Glutamatergic neuron (in vitro differentiated cells): Measurements from ENCODE around the gene ZNF385C. TPM values are rescaled to one million over a fixed set of nuclear protein-coding genes. Genes with fewer than 3 reads are reported as not detected.

ENCODE experiments used
- DNase-seq: peaks from one replicate; pipeline ENCODE4 v3.0.0; 2022
- H3K27ac Mint-ChIP-seq: one replicate; pipeline ENCODE4 v1.8.0; 2020; ENCODE audit warnings: mild to moderate bottlenecking, mixed read lengths, inconsistent platforms; ENCODE audit not compliant: unreplicated experiment
- H3K27me3 Mint-ChIP-seq: one replicate; pipeline ENCODE4 v1.8.0; 2020; ENCODE audit warnings: mild to moderate bottlenecking, moderate library complexity, mixed read lengths, inconsistent platforms; ENCODE audit not compliant: unreplicated experiment
- H3K36me3 Mint-ChIP-seq: one replicate; pipeline ENCODE4 v1.8.0; 2020; ENCODE audit warnings: mild to moderate bottlenecking, mixed read lengths, inconsistent platforms; ENCODE audit not compliant: unreplicated experiment
- H3K4me1 Mint-ChIP-seq: one replicate; pipeline ENCODE4 v1.8.0; 2020; ENCODE audit warnings: mild to moderate bottlenecking, low read depth, mixed read lengths, inconsistent platforms; ENCODE audit not compliant: unreplicated experiment
- H3K4me3 Mint-ChIP-seq: one replicate; pipeline ENCODE4 v1.8.0; 2020; ENCODE audit warnings: mild to moderate bottlenecking, mixed read lengths, inconsistent platforms; ENCODE audit not compliant: unreplicated experiment
- H3K9me3 Mint-ChIP-seq: one replicate; pipeline ENCODE4 v1.8.0; 2020; ENCODE audit warnings: mild to moderate bottlenecking, moderate library complexity, mixed read lengths, inconsistent platforms; ENCODE audit not compliant: unreplicated experiment
- total RNA-seq: library from RNA; stranded (reverse); fragmentation: NEBNext Ultra II Directional; extraction: Animal tissue kit (Norgen Biotek cat#: 25700); gene quantifications from one replicate; pipeline ENCODE4 v1.2.1, GENCODE V29; 2021; ENCODE audit not compliant: unreplicated experiment
- TF ChIP-seq, protein P1 (sequence below): fragments of 200-600 bp; sonication (generic); IDR thresholded peaks from one replicate; pipeline ENCODE4 v1.5.0; 2021; ENCODE audit not compliant: partially characterized antibody, unreplicated experiment

ZNF385C gene
- total RNA-seq, 1 donor from 2014 or later = 1.5 TPM

DNA sequence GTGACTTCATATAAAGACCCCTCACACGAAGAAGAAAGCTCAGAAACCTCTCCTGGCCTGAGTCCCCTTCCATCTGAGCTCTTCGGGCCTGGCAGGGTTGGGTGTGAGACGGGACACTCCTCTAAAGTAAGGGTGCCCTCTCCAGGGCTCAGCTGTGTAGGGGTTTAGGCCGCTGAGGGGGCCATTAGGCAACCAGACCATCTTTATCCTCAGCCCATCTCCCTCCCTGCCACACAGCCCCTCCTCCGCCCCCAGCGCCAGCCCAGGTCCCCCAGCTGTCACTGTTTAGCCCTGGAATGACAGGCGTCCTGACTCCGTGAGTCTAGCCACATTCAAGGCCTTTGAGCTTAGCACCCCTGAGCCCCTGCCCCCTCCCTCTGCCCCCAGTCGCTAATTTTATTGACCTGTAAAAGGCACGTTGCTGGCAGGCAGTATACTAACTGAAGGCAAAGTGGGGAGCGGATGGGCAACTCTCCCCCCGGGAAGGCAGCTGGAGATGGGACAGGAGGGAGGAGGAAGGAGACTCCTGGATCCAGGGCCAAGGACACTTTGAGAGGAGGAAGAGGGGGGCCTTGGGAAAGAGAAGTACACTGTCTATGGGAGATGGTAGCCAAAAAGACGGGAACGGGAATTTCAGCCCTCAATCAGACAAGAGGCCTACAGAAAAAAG, 592 bp upstream of the ZNF385C start:
- H3K9me3 Mint-ChIP-seq = peaks cover 2% of the 10 kb centered on the region
- H3K27me3 Mint-ChIP-seq = peaks cover 15% of the 10 kb centered on the region
- TF ChIP-seq, protein P1, sequence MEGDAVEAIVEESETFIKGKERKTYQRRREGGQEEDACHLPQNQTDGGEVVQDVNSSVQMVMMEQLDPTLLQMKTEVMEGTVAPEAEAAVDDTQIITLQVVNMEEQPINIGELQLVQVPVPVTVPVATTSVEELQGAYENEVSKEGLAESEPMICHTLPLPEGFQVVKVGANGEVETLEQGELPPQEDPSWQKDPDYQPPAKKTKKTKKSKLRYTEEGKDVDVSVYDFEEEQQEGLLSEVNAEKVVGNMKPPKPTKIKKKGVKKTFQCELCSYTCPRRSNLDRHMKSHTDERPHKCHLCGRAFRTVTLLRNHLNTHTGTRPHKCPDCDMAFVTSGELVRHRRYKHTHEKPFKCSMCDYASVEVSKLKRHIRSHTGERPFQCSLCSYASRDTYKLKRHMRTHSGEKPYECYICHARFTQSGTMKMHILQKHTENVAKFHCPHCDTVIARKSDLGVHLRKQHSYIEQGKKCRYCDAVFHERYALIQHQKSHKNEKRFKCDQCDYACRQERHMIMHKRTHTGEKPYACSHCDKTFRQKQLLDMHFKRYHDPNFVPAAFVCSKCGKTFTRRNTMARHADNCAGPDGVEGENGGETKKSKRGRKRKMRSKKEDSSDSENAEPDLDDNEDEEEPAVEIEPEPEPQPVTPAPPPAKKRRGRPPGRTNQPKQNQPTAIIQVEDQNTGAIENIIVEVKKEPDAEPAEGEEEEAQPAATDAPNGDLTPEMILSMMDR = no peak
- DNase-seq = peak; percentile 62
- H3K4me3 Mint-ChIP-seq = peak overlapping the region; percentile 64
- no peaks in the 10 kb centered on the region for H3K36me3 Mint-ChIP-seq
- peaks cover 10% of the 10 kb centered on the region for H3K4me1 Mint-ChIP-seq
- no peak overlapping the region for H3K27ac Mint-ChIP-seq

DNA sequence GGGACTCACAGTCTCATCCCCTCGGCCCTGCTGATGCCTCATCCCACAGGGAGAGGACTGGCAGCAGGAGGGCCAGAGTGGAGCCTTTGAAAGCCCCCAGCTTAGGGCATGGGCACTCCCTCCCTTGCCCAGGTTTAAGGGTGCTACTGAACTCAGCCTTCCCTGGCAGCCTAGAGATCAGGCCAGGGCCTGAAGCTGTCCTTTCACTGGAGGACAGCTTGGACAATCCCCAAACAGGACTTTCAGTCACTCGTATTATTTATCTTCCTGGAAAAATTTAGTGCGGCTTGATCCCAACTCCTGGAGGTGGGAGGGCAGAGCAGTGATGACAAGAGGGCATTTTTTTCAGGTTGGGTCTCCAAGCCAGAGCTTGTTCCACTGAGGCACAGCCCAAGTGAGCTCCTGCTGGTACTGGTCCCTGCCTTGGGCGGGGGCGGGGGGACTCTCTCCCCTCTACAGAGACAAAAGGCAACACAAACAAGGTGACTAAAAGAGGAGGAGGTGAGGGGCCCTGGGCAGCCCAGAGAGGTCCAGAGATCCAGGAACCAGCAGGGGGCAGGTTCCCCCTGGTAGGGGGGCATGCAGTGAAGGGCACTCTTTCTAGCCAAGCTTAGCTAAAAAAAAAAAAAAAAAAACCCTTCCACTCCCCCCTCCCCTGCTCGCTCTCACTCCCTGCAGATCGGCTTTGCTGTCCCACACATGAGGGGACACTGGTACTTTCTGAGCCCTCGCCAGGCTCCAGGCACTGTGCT, 1.7 kb downstream of the ZNF385C start:
- TF ChIP-seq, protein P1 = peak; percentile 21
- H3K4me1 Mint-ChIP-seq = peaks cover 10% of the 10 kb centered on the region
- no peaks in the 10 kb centered on the region for H3K36me3 Mint-ChIP-seq
- no peak overlapping the region for H3K4me3 Mint-ChIP-seq
- no peak overlapping the region for H3K27ac Mint-ChIP-seq
- no peak for DNase-seq
- no peaks in the 10 kb centered on the region for H3K9me3 Mint-ChIP-seq
- peaks cover 15% of the 10 kb centered on the region for H3K27me3 Mint-ChIP-seq

DNA sequence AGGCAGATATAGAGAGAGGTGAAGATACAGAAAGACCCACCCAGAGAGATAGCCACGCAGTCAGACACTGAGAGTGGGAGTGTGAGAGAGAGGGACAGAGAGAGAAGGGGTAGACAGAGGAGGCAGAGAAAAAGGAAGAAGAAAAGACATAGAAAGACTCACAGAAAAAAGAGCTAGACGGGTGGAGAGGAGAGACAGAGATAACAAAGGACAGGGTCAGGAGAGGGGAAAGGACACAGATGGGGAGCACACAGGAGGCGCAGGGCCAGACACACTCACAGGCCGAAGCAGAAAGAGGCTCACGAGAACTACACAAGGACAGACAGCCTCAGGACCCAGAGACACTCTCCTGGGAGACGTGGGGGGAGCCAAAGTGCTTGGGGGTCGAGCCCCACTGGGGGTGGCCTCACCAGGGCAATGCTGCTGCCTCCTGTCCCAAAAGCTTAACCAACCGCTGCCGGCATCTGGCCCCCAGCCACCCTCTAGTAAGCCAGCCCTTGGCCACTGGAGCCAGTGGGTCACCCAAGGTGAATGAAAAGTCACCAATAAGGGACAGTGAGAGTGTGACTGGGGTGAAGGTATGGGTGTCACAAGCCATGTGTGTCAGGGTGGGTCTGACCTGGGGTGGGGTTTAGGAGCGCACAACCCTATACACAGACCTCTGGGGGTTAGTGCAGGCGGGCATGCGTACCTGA, 3.8 kb downstream of the ZNF385C start:
- Mint-ChIP-seq H3K9me3 (no peaks in the 10 kb centered on the region), H3K36me3 (no peaks in the 10 kb centered on the region), H3K27ac (no peak overlapping the region), H3K4me1 (peaks cover 10% of the 10 kb centered on the region), H3K4me3 (no peak overlapping the region), H3K27me3 (peaks cover 14% of the 10 kb centered on the region)
- TF ChIP-seq, protein P1 = no peak
- DNase-seq = no peak

DNA sequence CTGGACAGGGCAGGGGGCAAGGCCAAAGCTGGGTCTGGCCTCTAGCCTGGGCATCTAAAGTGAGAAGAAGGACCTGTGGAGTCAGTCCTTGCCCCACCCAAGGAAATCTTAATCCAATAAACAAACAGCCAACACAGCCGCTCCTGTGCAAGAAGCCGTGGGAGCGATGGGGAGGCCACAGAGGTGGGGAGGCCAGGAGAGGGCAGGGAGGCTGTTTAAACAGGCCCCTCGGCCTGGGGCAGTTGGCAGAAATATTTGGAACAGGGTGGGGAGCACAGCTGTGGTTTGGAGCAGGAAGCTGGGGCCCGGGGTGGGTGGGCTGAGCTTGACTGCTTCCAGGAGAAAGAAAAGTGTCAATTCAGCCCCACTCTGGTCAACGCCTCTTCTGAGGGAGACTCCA, 5.3 kb downstream of the ZNF385C start:
- no peak for DNase-seq
- Mint-ChIP-seq H3K27ac (no peak overlapping the region), H3K9me3 (no peaks in the 10 kb centered on the region), H3K27me3 (peaks cover 14% of the 10 kb centered on the region), H3K36me3 (no peaks in the 10 kb centered on the region), H3K4me3 (no peak overlapping the region), H3K4me1 (peaks cover 6% of the 10 kb centered on the region)
- TF ChIP-seq, protein P1 = no peak
